ENCODE measurements around the gene SLC25A1.

SLC25A1 gene
- total RNA-seq = 18.1 to 55.6 (median 30.7) reads per million in 9 experiments

- Mint-ChIP-seq H3K9me3 (no peaks in the 10 kb centered on the region), H3K27me3 (no peaks in the 10 kb centered on the region), H3K36me3 (ENCODE audit: insufficient read depth) (peaks cover 7% of the 10 kb centered on the region), H3K27ac (peak within 1 kb of the TSS; percentile 62 to 70), H3K4me1 (ENCODE audit: low read depth in 2 of 2) (peaks cover 12 to 21% of the 10 kb centered on the region in 2 donors), H3K4me3 (peak within 1 kb of the TSS; percentile 81 to 83)
- DNase-seq = peak; percentile 38 to 55 (median 52)
- ATAC-seq (replicated peaks) = peak; percentile 71
Measured at GRCh38 chr22:19178657-19179496, at the start of gene SLC25A1. Gene SLC25A1, minus strand, starts transcription at chr22:19178736. Its CDS starts 63 bp downstream, at chr22:19178673.

- H3K4me1 Mint-ChIP-seq (ENCODE audit: low read depth in 2 of 2) = no peaks in the 10 kb centered on the region
- no peak overlapping the region for H3K27ac Mint-ChIP-seq
- H3K27me3 Mint-ChIP-seq = peaks cover 8% of the 10 kb centered on the region in 2 donors
- peaks cover 3% of the 10 kb centered on the region for H3K36me3 Mint-ChIP-seq (ENCODE audit: insufficient read depth)
- H3K9me3 Mint-ChIP-seq = no peaks in the 10 kb centered on the region
- DNase-seq = no peak
- ATAC-seq (replicated peaks) = no peak
- no peak overlapping the region for H3K4me3 Mint-ChIP-seq
Measured at GRCh38 chr22:19228179-19228578, 49.6 kb upstream of the SLC25A1 start.

GRCh38 chr22:19226428-19226827 is 47.9 kb upstream of the SLC25A1 start:
- Mint-ChIP-seq H3K27ac (no peak overlapping the region), H3K9me3 (no peaks in the 10 kb centered on the region), H3K36me3 (ENCODE audit: insufficient read depth) (peaks cover 3% of the 10 kb centered on the region), H3K27me3 (peaks cover 0 to 8% of the 10 kb centered on the region in 2 donors), H3K4me1 (ENCODE audit: low read depth in 2 of 2) (no peaks in the 10 kb centered on the region), H3K4me3 (no peak overlapping the region)
- DNase-seq (no peak), ATAC-seq (replicated peaks) (no peak)

GRCh38 chr22:19225560-19225959 is 47.0 kb upstream of the SLC25A1 start:
- no peaks in the 10 kb centered on the region for H3K9me3 Mint-ChIP-seq
- peaks cover 3% of the 10 kb centered on the region for H3K36me3 Mint-ChIP-seq (ENCODE audit: insufficient read depth)
- DNase-seq (no peak), ATAC-seq (replicated peaks) (no peak)
- H3K4me1 Mint-ChIP-seq (ENCODE audit: low read depth in 2 of 2) = no peaks in the 10 kb centered on the region
- H3K27ac Mint-ChIP-seq = no peak overlapping the region
- H3K4me3 Mint-ChIP-seq = no peak overlapping the region
- H3K27me3 Mint-ChIP-seq = peaks cover 0 to 4% of the 10 kb centered on the region in 2 donors

GRCh38 chr22:19224985-19225384 is 46.4 kb upstream of the SLC25A1 start:
- Mint-ChIP-seq H3K4me3 (no peak overlapping the region), H3K4me1 (ENCODE audit: low read depth in 2 of 2) (no peaks in the 10 kb centered on the region), H3K9me3 (no peaks in the 10 kb centered on the region), H3K27me3 (no peaks in the 10 kb centered on the region), H3K36me3 (ENCODE audit: insufficient read depth) (peaks cover 3% of the 10 kb centered on the region), H3K27ac (no peak overlapping the region)
- DNase-seq (no peak), ATAC-seq (replicated peaks) (no peak)

GRCh38 chr22:19224557-19224956 is 46.0 kb upstream of the SLC25A1 start:
- Mint-ChIP-seq H3K4me1 (ENCODE audit: low read depth in 2 of 2) (no peaks in the 10 kb centered on the region), H3K27me3 (no peaks in the 10 kb centered on the region), H3K36me3 (ENCODE audit: insufficient read depth) (peaks cover 3% of the 10 kb centered on the region), H3K27ac (no peak overlapping the region), H3K4me3 (no peak overlapping the region), H3K9me3 (no peaks in the 10 kb centered on the region)
- no peak for DNase-seq
- no peak for ATAC-seq (replicated peaks)

GRCh38 chr22:19223617-19224016 is 45.1 kb upstream of the SLC25A1 start:
- Mint-ChIP-seq H3K36me3 (ENCODE audit: insufficient read depth) (peaks cover 3% of the 10 kb centered on the region), H3K4me1 (ENCODE audit: low read depth in 2 of 2) (no peaks in the 10 kb centered on the region), H3K27ac (no peak overlapping the region), H3K4me3 (no peak overlapping the region), H3K27me3 (no peaks in the 10 kb centered on the region), H3K9me3 (no peaks in the 10 kb centered on the region)
- DNase-seq = no peak
- ATAC-seq (replicated peaks) = no peak

GRCh38 chr22:19223110-19223509 is 44.6 kb upstream of the SLC25A1 start:
- no peak overlapping the region for H3K27ac Mint-ChIP-seq
- DNase-seq (no peak), ATAC-seq (replicated peaks) (no peak)
- H3K9me3 Mint-ChIP-seq = no peaks in the 10 kb centered on the region
- H3K36me3 Mint-ChIP-seq (ENCODE audit: insufficient read depth) = peaks cover 3% of the 10 kb centered on the region
- H3K4me1 Mint-ChIP-seq (ENCODE audit: low read depth in 2 of 2) = peaks cover 0 to under 1% of the 10 kb centered on the region in 2 donors
- no peaks in the 10 kb centered on the region for H3K27me3 Mint-ChIP-seq
- H3K4me3 Mint-ChIP-seq = no peak overlapping the region

GRCh38 chr22:19222242-19223005 is 43.9 kb upstream of the SLC25A1 start:
- Mint-ChIP-seq H3K36me3 (ENCODE audit: insufficient read depth) (peaks cover 3% of the 10 kb centered on the region), H3K27me3 (no peaks in the 10 kb centered on the region), H3K4me1 (ENCODE audit: low read depth in 2 of 2) (peaks cover 0 to 5% of the 10 kb centered on the region in 2 donors), H3K4me3 (no peak overlapping the region), H3K27ac (no peak overlapping the region), H3K9me3 (no peaks in the 10 kb centered on the region)
- no peak for ATAC-seq (replicated peaks)
- no peak for DNase-seq

- Mint-ChIP-seq H3K36me3 (ENCODE audit: insufficient read depth) (peaks cover 3% of the 10 kb centered on the region), H3K9me3 (no peaks in the 10 kb centered on the region), H3K4me1 (ENCODE audit: low read depth in 2 of 2) (peaks cover 0 to 11% of the 10 kb centered on the region in 2 donors), H3K4me3 (no peak overlapping the region), H3K27ac (peak overlapping the region in 1 of 2 donors; percentile 38), H3K27me3 (no peaks in the 10 kb centered on the region)
- ATAC-seq (replicated peaks) (no peak), DNase-seq (no peak)
Measured at GRCh38 chr22:19220867-19221266, 42.3 kb upstream of the SLC25A1 start.

GRCh38 chr22:19218541-19219233 is 40.2 kb upstream of the SLC25A1 start:
- H3K27ac Mint-ChIP-seq = no peak overlapping the region
- no peak for DNase-seq
- no peaks in the 10 kb centered on the region for H3K36me3 Mint-ChIP-seq (ENCODE audit: insufficient read depth)
- H3K4me3 Mint-ChIP-seq = no peak overlapping the region
- peaks cover 0 to 11% of the 10 kb centered on the region in 2 donors for H3K4me1 Mint-ChIP-seq (ENCODE audit: low read depth in 2 of 2)
- H3K9me3 Mint-ChIP-seq = no peaks in the 10 kb centered on the region
- H3K27me3 Mint-ChIP-seq = no peaks in the 10 kb centered on the region
- ATAC-seq (replicated peaks) = no peak

- Mint-ChIP-seq H3K4me3 (peak overlapping the region in 1 of 2 donors; percentile 0), H3K27me3 (no peaks in the 10 kb centered on the region), H3K9me3 (no peaks in the 10 kb centered on the region), H3K36me3 (ENCODE audit: insufficient read depth) (no peaks in the 10 kb centered on the region), H3K27ac (no peak overlapping the region), H3K4me1 (ENCODE audit: low read depth in 2 of 2) (peaks cover 0 to 11% of the 10 kb centered on the region in 2 donors)
- no peak for DNase-seq
- ATAC-seq (replicated peaks) = peak; percentile 71
Measured at GRCh38 chr22:19216579-19216978, 38.0 kb upstream of the SLC25A1 start.

GRCh38 chr22:19215360-19215759 is 36.8 kb upstream of the SLC25A1 start:
- Mint-ChIP-seq H3K27ac (no peak overlapping the region), H3K9me3 (no peaks in the 10 kb centered on the region), H3K4me3 (no peak overlapping the region), H3K27me3 (no peaks in the 10 kb centered on the region), H3K4me1 (ENCODE audit: low read depth in 2 of 2) (peaks cover 0 to 11% of the 10 kb centered on the region in 2 donors), H3K36me3 (ENCODE audit: insufficient read depth) (no peaks in the 10 kb centered on the region)
- no peak for ATAC-seq (replicated peaks)
- DNase-seq = no peak
